GM19023 (cell line): ENCODE measurements around the gene NUP210.
"Not testable (repeated sequence)": the region's sequence is repeated elsewhere in the genome, so short reads cannot be mapped to it uniquely, and the experiment has no call there.

Experiments used
- ATAC-seq: cut with Tn5 transposase; IDR thresholded peaks from one replicate; pipeline ENCODE4 v1.9.1; 2021; ENCODE audit warnings: mild to moderate bottlenecking, moderate library complexity; ENCODE audit not compliant: unreplicated experiment

NUP210 gene

DNA sequence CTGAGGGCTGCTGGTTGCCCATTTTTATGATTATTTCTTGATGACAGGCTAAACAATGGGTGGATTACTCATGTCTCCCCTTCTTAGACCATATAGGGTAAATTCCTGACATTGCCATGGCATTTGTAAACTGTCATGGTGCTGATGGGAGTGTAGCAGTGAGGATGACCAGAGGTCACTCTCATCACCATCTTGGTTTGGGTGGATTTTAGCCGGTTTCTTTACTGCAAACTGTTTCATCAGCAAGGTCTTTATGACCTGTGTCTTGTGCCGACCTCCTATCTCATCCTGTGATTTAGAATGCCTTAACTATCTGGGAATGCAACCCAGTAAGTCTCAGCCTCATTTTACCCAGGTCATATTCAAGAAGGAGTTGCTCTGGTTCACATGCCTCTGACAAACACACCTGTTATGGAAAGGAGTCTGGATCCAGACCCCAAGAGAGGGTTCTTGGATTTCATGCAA lies 10.3 kb upstream of the NUP210 start:
- not testable (repeated sequence) for ATAC-seq

DNA sequence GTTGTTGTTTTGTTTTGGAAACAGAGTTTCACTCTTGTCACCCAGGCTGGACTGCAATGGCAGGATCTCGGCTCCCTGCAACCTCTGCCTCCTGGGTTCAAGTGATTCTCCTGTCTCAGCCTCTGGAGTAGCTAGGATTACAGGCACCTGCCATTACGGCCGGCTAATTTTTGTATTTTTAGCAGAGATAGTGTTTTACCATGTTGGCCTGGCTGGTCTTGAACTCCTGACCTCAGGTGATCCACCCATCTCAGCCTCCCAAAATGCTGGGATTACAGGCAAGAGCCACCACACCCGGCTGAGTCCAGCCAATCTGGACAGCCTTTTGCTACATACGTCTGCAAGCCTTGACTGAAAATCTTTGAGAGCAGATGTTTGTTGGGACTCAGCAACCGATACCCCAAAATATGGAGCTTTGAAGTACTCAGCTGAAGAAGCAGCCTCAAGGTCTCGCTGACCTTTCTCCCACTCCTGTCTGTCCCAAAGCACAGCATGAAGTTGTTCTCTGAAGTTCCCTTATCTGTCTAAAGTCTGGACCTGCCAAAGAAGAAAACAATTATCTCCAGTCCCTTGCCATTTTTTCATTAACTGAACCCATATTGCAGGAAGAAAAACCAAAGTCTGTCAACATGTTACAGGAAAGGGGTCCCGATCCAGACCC lies 9.6 kb upstream of the NUP210 start:
- ATAC-seq = no peak

DNA sequence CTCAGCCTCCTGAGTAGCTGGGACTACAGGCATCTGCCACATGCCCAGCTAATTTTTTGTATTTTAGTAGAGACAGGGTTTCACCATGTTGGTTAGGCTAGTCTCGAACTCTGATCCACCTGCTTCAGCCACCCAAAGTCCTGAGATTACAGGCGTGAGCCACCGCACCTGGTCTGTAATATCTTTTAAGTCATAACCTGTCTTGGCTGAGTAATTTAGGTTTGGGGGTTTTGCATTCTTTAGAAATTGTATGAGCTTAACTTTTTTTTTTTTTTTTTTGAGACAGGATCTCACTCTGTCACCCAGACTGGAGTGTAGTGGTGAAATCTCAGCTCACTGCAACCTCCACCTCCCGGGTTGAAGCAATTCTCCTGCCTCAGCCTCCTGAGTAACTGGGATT lies 8.6 kb upstream of the NUP210 start:
- not testable (repeated sequence) for ATAC-seq

DNA sequence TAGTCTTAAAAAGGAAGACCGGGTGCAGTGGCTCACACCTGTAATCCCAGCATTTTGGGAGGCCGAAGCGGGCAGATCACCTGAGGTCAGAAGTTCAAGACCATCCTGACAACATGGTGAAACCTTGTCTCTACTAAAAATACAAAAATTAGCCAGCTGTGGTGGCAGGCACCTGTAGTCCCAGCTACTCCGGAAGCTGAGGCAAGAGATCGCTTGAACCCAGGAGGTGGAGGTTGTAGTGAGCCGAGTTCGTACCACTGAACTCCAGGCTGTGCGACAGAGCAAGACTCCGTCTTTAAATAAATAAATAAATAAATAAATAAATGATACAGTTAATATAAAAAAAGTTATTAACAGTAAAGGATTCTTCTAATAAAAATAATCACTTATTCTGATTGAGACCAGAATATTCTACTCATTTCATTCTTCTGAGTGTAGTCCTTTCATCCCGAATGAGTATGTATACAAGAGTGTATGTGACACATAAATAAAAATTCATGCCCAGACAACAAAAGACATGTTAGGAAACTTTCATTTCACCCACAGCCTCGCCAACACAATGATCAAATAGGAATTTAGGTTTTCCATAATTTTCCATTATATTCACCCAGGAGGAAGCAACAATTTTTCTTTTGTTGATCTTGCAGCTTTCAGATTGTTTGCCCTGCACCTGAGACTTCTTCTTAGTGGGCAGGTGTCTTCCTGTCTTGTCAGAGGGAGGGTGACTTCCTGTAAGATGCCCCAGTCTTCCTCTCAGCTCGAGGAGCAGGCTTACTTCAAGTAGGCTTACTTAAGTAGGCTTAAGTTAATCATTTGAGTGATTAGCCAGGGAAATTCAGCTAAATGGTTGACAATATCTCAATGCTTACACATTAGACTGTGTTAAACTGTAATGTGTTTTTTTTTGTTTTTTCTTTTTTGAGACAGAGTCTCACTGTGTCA lies 7.8 kb upstream of the NUP210 start:
- ATAC-seq = no peak

DNA sequence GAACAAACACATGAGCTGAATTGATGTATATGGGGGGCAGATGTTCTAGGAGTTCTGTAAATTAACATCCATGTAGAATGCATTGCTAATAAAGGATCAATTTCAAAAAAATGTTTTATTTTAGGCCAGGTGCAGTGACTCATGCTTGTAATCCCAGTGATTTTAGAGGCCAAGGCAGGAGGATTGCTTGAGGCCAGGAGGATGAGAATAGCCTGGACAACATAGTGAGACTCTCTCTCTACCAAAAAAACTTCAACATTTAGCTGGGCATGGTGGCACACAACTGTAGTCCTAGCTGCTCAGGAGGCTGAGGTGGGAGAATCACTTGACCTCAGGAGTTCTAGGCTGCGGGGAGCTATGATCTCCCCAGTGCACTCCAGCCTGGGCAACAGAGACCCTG lies 6.5 kb upstream of the NUP210 start:
- no peak for ATAC-seq

DNA sequence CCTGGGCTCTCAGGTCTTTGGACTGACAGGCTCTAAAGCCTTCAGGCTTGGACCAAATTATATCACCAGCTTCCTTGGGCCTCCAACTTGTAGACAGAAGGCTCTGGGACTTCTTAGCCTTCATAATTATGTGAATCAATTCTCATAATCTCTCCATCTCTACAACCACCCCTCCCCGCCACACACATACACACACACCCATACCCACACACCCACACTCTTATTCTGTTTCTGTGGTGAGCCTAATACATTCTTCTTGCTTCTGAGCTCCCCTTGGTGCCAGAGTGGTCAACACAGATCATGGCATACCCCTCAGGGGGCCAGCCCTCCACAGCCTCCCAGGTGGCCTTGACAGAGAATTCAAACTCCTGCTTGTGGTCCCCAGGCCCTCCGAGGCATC lies 5.6 kb upstream of the NUP210 start:
- ATAC-seq = no peak

DNA sequence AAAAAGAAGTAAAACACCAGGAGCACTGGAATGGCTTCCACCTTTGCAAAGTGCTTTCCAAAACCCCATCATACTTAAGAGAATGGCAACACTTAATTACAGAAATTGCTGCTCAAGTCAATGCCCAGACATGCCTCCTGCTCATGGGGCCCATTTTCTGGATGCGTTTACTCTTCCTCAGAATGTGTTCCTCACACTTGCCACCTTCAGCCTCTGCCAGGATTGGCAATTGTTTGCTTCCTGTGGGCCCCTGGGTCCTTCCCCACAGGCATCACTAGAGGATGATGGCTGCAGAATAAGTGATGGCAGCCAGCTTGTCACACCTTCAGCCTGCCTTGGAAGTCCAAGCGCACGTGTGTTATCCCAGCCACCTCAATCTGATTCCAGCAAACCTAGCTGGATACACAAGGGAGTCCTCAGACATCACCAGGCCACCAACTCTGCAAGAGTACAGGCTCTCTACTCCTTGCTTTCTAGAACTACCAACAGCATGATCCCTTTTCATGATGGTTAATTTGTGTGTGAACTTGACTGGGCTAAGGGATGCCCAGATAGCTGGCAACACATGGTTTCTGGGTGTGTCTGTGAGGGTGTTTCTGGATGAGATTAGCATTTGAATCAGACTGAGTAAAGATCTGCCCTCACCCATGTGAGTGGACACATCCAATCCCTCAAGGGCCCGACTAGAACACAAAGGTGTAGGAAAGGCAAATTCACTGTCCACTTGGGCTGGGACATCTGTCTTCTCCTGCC lies 4.9 kb upstream of the NUP210 start:
- ATAC-seq = no peak

DNA sequence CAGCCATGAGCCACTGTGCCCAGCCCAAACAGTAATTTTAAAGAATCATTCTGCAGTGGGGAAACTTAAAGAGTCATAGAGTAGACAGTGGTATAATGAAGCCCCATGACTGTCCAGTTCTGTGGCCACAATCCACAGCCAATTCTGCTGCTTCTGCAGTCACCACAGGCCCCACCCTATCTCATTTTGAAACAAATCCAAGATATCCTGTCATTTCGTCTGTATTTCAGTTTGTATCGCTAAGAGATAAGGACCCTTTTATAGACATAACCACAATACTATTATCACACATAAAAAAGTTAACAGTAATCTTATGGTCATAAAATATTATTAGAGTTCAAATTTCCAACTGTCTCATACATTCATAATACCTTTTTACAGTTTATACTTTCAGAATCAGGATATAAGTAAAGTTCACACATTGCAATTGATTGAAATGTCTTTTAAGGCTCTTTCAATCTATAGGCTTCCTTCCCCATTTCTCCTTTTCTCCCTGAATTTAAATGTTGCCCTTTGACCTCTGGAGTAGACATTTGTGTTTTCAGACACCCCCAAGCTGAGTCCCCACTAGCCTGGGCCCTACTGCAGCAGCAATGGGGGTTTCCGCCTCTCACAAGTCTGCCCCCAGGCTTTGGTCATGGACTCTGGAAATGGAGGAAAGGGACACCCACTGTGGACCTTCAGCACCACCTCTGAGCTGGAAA lies 4.2 kb upstream of the NUP210 start:
- ATAC-seq = no peak

DNA sequence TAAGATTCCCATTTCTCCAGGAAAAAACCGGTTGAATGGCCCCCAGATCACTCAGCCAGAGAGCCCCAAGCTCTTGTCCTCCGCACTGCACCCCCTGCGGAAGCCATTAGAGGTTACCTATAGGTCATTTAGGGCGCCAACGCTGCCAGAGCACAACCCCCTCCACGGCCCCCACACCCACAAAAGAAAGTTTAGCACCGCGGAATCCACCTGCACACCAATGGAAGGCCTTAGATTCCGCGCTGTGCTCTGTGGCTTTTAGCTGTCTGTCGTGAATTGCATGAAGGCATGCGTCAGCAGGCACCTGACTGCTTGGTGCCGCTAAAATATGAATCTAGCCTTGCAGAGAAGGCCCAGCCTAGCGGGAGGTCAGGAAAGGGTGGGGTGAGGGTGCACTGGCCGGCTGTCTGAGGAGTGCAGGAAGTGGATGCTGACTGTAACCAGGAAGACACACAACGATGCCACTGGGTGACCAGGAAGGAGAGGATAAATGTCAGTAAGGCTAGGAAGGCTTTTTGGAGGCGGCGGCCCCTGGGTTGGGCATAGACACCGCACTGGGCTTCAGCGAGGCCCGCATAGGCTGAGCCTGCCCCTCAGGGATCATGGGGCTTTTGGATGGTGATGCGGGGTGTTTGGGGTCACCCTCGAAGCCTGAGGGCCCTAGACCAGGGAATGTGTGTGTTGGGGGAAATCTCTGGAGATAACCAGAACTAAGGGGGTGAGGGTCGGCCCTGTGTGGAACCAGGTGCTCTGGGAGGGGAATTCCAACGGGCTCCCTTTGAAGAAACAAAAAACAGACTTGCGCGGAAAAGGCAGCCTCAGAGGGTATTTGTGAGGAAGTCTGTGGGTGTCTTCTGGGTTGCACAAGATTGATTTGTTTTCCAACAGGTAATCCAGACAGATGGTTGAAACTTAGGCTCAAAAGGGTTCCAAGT lies 976 bp upstream of the NUP210 start:
- no peak for ATAC-seq

DNA sequence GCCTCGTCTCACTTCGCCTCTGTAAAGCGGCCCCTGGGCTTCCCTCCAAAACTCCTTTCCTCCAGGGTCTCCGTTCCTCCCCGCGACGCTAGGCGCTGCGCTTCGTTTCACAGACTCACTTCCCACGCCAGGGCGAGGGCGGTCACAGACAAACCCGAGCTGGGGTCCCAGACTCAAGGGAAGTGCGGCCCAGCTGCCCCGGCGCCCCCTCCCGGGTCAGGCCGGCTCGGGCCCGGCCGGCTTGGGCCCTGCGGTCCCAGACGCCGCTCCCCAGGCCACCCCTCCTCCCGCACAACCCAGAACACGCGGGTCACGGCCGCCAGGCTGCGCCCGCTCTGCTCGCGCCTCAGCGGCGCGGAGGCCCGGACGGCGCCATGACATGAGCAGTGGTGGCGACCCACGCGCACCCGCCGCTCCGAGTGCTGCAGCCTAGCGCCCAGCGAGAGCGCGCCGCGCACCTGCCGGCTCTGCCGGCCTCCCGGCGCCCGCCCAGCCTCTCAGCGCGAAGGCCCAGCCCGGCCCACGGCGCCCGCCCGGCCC lies 547 bp downstream of the NUP210 start:
- peak; percentile 46 for ATAC-seq

DNA sequence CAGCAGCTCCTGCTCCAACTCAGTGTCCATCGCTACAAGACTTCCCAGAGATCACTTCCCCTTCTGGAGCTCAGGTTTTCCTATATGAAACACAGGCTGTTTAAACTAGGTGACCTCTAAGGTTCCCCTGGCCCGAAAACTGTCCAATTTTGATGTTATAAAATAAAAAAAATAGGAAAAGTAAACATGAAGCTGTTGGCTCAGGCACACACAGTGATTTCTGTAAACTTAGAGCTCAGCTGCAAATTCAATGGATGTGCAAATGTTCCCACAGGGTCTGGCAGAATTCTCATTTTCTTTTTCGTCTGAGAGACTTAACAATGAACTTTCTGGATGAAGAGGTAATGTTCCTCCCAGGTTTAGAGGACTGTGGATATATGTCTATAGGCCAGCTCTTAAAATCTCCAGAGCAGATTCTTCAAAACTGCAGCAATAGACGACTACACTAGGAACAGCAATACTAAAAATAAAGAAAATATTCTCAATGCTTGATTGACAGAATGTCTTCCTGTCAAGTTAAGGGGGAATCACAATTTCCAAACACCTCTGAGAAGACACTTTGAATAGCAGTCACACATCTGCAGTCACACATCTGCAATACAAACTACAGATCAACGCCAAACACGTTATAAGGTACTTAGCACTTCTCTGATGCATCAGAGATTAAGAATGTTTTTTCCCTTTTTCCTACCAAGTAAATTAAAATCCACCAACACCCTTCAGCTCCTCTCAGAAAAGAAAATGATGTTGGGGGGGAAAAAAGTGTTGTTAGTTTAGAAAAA lies 2.8 kb downstream of the NUP210 start:
- no peak for ATAC-seq

DNA sequence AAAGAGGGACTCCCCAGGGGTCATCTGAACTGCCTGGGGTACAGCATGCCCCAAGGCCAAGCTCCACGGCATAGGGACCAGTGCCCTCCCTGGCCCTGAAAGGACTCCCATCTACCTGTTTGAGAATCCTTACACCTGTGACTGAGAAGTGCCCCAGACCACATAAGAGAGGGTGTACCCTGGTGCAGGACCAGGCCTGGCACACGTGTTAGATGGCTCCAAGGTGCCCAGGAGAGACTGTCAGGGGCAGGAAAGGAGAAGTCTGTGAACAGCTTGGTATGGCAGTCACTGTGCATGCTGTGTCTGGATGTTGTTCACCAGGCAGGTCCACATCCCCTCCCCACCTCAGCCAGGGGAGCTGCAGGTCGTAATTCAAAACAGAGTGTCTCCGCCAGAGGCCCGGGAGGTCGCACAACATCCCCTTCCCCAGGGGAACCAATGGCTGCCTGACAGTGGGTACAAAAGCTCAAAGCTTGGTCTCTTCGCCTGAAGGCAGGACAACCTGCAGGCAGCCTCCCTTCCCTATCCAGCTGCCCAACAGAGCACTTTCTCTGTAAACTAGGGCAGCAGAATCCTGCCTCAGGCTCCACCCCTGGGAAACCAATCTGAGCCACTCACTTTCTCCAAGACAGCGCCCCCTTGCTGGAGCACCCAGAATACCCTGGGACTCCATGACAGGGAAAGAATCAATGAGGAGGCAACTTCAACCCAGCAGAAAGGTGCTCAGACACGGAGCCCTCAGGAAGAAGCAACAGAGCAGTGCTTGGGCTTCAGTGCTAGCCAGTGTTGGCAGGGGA lies 3.9 kb downstream of the NUP210 start:
- no peak for ATAC-seq

DNA sequence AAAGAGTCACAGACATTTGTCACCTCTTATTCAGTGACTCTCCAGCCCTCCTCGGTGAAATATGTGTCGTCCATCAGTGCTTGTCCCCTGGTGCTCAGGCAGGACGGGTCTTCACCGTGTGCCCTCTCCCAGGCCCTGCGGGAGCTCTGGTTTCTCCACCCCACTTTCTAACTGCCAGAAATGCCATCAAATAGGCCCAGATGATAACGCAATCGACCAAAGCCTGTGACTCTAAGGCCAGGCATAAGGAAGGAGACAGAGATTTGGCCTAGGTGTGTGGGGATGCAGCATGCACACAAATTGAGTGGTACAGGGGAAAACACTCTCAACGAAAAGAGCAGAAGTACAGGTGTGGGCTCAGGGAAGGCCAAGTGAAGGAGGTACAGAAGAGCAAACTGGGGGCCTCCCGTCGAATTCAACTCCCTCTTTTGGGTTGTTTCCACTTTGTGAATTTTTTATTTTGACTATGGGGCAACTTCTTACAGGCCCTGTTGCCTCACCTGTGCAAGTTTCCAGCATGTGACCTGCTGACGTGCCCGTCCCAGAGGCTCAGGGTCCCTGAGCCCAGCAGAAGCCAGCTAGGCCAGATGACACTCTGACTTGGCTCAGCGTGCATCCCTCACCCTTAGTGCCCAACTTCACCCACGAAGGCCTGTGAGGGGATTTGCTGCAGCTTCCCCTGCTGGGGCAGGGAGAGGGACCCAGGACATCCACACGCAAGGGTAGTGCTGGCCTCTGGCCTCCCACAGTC lies 4.7 kb downstream of the NUP210 start:
- ATAC-seq = no peak

DNA sequence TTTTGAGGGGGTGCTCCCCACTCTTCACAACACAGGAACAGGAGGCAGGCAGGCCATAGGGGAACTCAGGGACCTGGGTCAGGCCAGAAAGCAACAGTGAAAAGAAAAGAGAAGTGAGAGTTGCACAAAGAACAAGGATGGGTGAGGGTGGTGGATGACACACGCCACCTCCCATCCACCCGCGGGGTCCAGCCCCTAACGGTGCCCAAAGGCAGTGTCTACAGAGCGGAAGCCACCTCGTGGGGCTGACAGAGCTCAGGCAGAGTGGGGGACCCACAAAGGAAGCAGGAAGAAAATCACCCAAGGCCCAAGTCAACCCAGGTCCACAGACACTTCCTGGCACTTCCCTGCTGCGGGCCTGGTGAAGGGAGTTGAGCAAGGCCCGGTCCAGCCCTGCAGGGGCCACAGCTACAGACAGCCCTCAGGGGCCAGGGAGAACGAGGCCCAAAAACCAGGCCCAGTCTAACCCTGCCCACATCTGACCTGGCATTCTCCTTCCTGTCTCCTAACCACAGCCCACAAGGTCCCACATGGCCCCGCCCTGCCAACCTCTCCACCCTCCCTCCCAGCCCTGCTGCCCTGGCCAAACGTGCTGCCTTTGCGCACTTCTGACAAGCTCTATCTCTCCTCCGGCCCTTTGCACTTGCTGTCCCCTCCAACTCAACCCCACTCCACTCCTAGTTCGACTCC lies 5.9 kb downstream of the NUP210 start:
- peak; percentile 89 for ATAC-seq

DNA sequence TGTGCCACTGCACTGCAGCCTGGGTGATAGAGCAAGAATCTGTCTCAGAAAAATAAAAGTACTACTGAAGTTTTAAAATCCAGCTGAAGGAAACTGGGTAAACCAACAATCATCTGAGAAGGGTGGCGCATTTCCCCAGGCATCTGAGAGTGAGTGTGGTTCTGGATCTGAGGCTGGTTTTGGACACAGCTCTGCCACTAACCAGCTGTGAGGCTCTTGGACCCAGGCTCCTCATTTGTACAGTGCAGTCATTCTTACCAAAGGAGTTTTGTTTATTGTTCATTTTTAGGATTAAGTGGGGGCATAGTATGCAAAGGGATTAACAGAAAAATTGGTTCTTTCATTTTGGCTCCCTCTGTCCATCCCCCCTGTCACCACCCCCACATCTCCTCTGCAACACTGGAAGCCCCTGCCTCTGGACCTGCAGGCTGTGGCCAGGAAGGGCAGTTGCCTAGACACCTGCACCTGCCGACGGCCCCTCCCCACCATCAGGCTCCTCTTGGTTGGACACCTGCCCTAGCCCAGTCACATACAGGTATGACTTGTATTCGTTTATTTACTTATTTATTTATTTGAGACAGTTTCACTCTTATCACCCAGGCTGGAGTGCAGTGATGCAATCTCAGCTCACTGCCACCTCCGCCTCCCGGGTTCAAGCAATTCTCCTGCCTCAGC lies 8.8 kb downstream of the NUP210 start:
- ATAC-seq = no peak

DNA sequence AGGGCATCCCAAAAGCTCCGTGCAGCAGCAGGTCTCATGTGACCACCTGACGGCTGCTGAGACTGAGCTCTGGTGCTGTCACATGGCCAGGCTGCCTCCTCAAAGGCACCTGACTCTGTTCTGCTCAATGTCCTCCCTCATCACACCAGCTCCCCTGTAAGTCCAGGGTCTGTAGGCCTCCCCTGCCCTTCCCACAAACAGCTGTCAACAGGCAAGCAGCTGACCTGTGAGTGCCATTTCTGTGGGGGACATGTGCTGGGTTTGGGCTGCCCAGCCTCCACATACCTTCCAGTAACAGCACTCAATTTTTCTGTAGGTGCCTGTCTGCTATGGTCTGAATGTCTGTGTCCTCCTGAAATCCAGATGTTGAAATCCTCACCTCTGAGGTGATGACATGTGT lies 11.2 kb downstream of the NUP210 start:
- no peak for ATAC-seq
